M059J (cell line): Measurements from ENCODE around the gene PSMD8. TPM values are rescaled to one million over a fixed set of nuclear protein-coding genes. Genes with fewer than 3 reads are reported as not detected.
"Not testable (repeated sequence)": the region's sequence is repeated elsewhere in the genome, so short reads cannot be mapped to it uniquely, and the experiment has no call there.

ENCODE experiments used
- DNase-seq: peaks from one replicate; pipeline ENCODE4 v3.0.0-alpha.2; 2012; ENCODE audit warnings: low read depth
- total RNA-seq: library from RNA; depleted of rRNA; stranded (reverse); fragments of >200 nt; shearing (Covaris generic); gene quantifications from 2 replicates; pipeline ENCODE4 v1.2.3, GENCODE V29; 2014

The PSMD8 gene
- total RNA-seq, 1 experiment from 2014 or later, result 342 TPM

- DNase-seq, result no peak
Observed at GRCh38 chr19:38411041-38411712, 36.8 kb downstream of the PSMD8 start.

GRCh38 chr19:38411898-38412297 is 37.5 kb downstream of the PSMD8 start:
- not testable (repeated sequence) for DNase-seq

GRCh38 chr19:38412491-38412890 is 38.1 kb downstream of the PSMD8 start:
- DNase-seq, result no peak

GRCh38 chr19:38412961-38413360 is 38.6 kb downstream of the PSMD8 start:
- DNase-seq, result no peak

GRCh38 chr19:38413416-38413815 is 39.0 kb downstream of the PSMD8 start:
- no peak for DNase-seq

GRCh38 chr19:38417146-38417543 is 42.8 kb downstream of the PSMD8 start:
- no peak for DNase-seq

- DNase-seq, result no peak
Observed at GRCh38 chr19:38417544-38418506, 43.5 kb downstream of the PSMD8 start.

- no peak for DNase-seq
Observed at GRCh38 chr19:38420935-38421334, 46.6 kb downstream of the PSMD8 start.

- no peak for DNase-seq
Observed at GRCh38 chr19:38421856-38422255, 47.5 kb downstream of the PSMD8 start.

- DNase-seq, result no peak
Observed at GRCh38 chr19:38422438-38422837, 48.1 kb downstream of the PSMD8 start.

- DNase-seq, result no peak
Observed at GRCh38 chr19:38424272-38424671, 49.9 kb downstream of the PSMD8 start.

- DNase-seq, result no peak
Observed at GRCh38 chr19:38425222-38425809, 50.9 kb downstream of the PSMD8 start.

GRCh38 chr19:38425810-38426466 is 51.6 kb downstream of the PSMD8 start, which contains the start of gene RASGRP4:
Gene RASGRP4, minus strand, starts transcription at chr19:38426219. Its CDS starts 128 bp downstream, at chr19:38426091.
- DNase-seq, result no peak

GRCh38 chr19:38427035-38427677 is 52.8 kb downstream of the PSMD8 start:
- not testable (repeated sequence) for DNase-seq

- DNase-seq, result peak; percentile 54
Observed at GRCh38 chr19:38429055-38429810, 54.9 kb downstream of the PSMD8 start.

GRCh38 chr19:38429811-38430156 is 55.4 kb downstream of the PSMD8 start:
- DNase-seq, result no peak

- no peak for DNase-seq
Observed at GRCh38 chr19:38430931-38431330, 56.6 kb downstream of the PSMD8 start.

GRCh38 chr19:38433268-38433733 is 58.9 kb downstream of the PSMD8 start, which contains the start of gene RYR1:
Gene RYR1, plus strand, starts transcription at chr19:38433691. Its CDS starts 139 bp downstream, at chr19:38433830.
- no peak for DNase-seq
